Jurkat, Clone E6-1 (cell line): Measurements from ENCODE around the gene FLT1.

Experiments
- DNase-seq: peaks from one replicate; pipeline ENCODE4 v3.0.0-alpha.2; 2011; ENCODE audit warnings: low read depth, low spot score
- H3K4me3 ChIP-seq: 2 replicates; pipeline ENCODE4 v1.5.1; 2011; ENCODE audit warnings: mild to moderate bottlenecking, low read length, control low read depth, moderate library complexity

Gene FLT1

GRCh38 chr13:28528848-28529247 lies 33.9 kb upstream of the FLT1 start:
- H3K4me3 ChIP-seq, result no peak overlapping the region
- DNase-seq, result no peak

DNA sequence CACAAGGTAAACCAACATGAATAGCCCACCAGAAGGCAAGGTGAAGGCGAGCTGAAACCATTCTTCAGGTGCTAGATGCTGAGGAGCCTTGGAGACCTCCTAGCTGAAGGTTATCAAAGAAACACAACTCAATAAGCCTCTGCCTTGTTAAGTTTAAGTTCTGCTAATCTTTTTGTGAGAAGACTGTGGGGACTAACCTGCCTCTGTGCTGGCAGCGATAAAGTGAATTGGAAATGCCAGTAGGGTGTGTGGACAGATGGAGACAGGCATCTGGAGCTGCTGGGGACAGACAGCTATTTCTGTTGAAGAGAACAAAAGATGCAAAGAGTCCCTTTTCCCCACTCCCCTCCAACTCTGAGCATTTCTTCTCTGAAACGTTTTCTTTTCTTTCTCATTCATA lies 33.5 kb upstream of the FLT1 start:
- no peak overlapping the region for H3K4me3 ChIP-seq
- DNase-seq, result no peak

- no peak for DNase-seq
- H3K4me3 ChIP-seq, result no peak overlapping the region
These were observed 32.7 kb upstream of the FLT1 start for GRCh38 chr13:28527629-28528028.

DNA sequence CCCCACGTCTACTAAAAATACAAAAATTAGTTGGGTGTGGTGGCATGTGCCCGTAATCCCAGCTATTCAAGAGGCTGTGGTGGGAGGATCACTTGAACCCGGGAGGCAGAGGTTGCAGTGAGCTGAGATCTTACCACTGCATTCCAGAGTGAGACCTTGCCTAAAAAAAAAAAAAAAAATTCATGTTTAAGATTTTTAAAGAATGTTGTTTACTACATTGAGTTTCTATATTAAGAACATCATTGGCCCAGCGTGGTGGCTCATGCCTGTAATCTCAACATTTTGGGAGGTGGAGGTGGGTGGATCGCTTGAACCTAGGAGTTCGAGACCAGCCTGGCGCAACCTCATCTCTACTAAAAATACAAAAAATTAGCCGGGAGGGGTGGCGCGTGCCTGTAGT lies 31.9 kb upstream of the FLT1 start:
- H3K4me3 ChIP-seq, result no peak overlapping the region
- no peak for DNase-seq

GRCh38 chr13:28522871-28523270 lies 27.9 kb upstream of the FLT1 start:
- no peak overlapping the region for H3K4me3 ChIP-seq
- DNase-seq, result no peak

GRCh38 chr13:28513745-28514144 lies 18.8 kb upstream of the FLT1 start:
- no peak overlapping the region for H3K4me3 ChIP-seq
- DNase-seq, result no peak

DNA sequence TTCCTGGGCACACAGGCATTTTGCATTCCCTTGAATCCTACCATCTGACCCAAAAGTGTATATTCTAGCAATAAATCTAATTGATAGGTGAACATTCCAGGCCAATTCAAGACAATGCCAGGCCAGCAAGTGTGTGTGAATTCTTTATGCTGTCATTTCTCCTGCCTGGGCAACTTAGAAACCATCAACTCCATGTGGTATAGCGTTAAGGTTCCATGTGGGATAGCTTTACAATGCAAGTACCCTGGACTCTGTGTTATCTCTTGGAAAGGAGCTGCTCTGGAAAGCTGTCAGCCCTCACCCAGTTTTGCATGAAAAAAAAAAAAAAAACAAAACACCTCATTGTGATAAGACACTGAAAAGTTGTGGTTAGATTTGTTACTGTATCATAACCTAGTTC lies 15.6 kb upstream of the FLT1 start:
- DNase-seq, result no peak
- H3K4me3 ChIP-seq, result no peak overlapping the region

GRCh38 chr13:28510066-28510465 lies 15.1 kb upstream of the FLT1 start:
- DNase-seq, result no peak
- H3K4me3 ChIP-seq, result no peak overlapping the region

GRCh38 chr13:28505543-28506135 lies 10.7 kb upstream of the FLT1 start:
- DNase-seq, result peak; percentile 83
- no peak overlapping the region for H3K4me3 ChIP-seq

DNA sequence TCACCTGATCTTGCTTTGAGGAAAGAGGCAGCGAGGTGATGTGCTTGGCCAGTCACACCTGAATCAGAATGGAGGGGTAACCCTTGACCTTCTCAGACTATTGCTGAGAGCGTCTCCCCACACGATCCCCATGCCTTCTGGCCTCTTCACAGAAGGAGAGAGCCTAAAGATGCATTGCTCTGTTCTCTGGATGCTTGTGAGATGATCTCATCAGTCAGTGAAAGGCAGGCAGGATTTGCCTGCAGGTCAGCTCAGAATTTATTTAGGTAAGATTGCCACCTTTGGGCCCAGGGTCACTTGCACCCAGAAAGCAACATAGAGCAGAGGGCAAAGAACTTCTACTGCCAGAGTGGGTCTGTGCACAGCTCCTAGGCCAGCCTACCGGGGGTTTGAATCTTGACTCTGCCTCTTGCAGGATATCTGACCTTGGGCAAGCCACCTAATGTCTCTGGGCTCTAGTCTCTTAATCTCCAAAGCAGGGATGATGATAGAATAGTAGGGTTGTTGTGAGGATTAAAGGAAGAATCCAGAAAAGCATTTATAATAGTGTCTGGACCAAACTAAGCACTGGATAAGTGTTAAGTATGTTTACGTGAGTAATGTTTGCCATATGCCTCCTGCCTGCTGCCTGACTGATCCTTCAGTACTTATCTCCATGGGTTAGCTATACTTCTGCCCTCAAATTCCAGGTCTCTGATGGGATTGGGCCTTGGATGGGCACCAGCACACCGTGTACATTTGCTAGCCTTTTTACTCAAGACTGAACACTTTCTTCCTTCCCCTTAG lies 8.4 kb upstream of the FLT1 start:
- H3K4me3 ChIP-seq, result no peak overlapping the region
- DNase-seq, result no peak

- no peak overlapping the region for H3K4me3 ChIP-seq
- DNase-seq, result no peak
These were observed 6.6 kb upstream of the FLT1 start for GRCh38 chr13:28501547-28501946.

- no peak overlapping the region for H3K4me3 ChIP-seq
- DNase-seq, result no peak
These were observed 4.7 kb upstream of the FLT1 start for GRCh38 chr13:28499609-28500008.

DNA sequence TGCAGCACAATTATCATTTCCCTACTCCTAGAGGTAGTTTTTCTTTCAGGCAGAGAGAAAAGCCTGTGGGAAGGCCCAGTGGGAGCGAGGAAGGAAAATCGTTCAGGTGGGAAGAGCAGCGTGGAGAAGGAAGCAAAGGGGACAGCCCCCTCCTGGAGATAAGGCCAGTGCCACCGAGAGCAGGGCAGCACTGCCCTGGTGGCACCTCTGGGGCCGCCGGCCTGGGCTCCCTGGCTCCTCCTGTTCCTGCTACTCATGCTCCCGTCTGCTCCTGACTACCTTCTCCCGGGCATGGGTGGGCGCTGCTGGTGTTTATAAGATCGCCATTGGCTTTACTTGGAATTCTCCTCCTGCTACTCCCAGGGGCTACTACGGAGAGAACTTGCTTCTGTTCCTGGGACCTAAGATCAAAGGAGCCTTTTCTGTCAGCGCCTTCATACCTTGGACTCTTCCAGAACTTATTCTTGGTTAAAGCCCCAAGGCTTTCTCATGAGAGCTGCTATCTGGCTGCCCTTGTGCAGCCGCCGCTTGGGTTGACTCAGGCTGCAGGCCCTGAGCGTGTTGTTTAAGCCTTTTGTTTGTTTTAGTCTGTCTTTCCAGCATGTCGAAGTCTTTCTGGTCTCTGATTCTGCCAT lies 3.7 kb upstream of the FLT1 start:
- DNase-seq, result no peak
- H3K4me3 ChIP-seq, result no peak overlapping the region

DNA sequence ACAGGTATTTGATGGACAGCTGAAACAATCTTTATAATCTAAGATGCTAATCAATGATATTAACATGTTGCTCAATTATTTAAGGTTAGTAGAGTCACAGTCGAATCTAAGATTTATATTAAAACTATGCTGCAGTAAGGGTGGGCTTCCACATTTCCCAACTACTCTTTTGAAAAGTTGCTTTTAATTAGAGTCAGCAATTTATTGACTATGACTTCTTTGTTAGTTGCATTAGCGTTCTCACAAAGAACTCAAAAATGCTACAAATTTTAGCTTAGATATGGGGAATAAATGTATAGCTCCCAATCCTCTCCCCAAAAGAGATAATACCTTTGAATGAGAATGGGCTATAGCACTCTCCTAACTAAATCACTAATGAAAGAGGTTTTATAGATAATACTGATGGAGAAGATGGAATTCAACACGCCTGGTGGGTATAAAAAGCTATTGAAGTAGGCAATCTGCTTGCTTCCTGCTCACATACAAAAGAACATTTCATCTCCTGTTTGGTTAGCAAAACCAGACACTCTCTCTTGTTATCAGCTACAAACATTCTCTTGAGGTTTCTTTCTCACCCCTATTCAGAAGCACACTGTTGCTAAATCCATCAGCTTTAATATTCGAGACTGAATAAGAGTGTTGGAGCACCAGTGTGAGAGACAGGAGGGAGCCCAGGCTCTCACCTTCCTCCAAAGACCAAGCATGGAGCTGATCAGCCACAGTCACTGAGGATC lies 2.4 kb upstream of the FLT1 start:
- H3K4me3 ChIP-seq, result no peak overlapping the region
- peak; percentile 91 for DNase-seq

GRCh38 chr13:28496188-28496564 lies 1.2 kb upstream of the FLT1 start:
- H3K4me3 ChIP-seq, result no peak overlapping the region
- no peak for DNase-seq

DNA sequence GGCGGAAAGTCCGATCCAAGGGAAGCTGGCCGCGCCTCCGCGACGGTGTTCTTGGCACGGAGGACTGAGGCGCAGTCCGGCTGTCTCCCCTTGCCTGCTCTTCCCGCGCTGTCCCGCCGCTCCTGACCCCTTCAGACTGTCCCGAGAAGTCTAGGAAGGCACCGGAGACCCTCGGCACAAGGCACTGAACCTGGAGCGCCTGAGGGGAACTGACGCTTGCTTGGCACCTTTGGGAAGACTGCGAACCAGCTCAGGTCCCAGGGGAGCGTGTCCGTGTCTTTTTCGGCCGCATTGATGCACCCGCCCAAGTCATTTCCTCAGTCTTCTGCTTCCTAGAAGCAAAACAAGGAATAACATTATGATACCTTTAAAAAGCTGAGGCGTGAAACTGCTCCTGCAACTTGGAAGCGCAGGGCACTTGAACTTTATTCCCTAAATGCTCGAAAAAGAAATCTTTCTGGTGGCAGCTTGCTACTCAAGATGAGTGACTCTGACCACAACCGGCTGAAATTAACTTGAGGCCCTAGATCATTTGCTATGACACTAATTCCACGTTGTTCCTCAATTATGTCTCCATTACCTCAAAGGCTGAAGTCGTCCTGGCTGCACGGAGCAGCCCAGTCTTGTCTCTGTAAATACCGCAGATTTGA lies 735 bp upstream of the FLT1 start:
- no peak for DNase-seq
- peak overlapping the region; percentile 70 for H3K4me3 ChIP-seq

DNA sequence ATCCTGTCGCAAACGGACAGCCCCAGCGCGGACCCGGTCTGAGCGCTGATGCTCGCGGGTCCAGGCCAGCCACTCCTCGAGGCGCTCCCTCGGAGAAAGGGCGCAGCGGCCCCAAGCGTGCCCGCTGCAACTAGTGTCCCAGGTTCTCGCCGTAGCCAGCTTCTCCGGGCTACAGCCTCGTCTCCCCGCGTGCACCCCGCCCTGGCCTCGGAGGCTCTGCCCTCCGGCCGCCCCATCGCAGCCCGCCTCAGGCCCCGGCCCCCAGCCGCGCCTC lies 487 bp downstream of the FLT1 start:
- no peak for DNase-seq
- H3K4me3 ChIP-seq, result peak overlapping the region; percentile 70

GRCh38 chr13:28493740-28494503 lies 1.0 kb downstream of the FLT1 start:
- no peak for DNase-seq
- peak overlapping the region; percentile 70 for H3K4me3 ChIP-seq
